HepG2 (cell line): ENCODE measurements around the gene PLLP. TPM values are rescaled to one million over a fixed set of nuclear protein-coding genes. Genes with fewer than 3 reads are reported as not detected.

Source experiments
- ARHGAP35 ChIP-seq: sonication (generic); formaldehyde crosslinking; IDR thresholded peaks from 2 replicates; pipeline ENCODE4 v1.9.0; 2022; ENCODE audit warnings: mild to moderate bottlenecking, inconsistent platforms, moderate library complexity, missing genetic modification reagents, borderline replicate concordance
- ARID2 ChIP-seq: sonication (generic); formaldehyde crosslinking; IDR thresholded peaks from 2 replicates; pipeline ENCODE4 v1.8.1; 2022; ENCODE audit warnings: mild to moderate bottlenecking, missing genetic modification reagents, borderline replicate concordance
- ATF1 ChIP-seq: IDR thresholded peaks from 2 replicates; pipeline ENCODE4 v1.6.1; 2016; ENCODE audit warnings: mild to moderate bottlenecking, control low read depth
- ERF ChIP-seq: IDR thresholded peaks from 2 replicates; pipeline ENCODE4 v1.6.1; 2018; ENCODE audit warnings: missing biosample characterization, missing genetic modification reagents
- MAX ChIP-seq: IDR thresholded peaks from 2 replicates; pipeline ENCODE4 v1.6.1; 2012; ENCODE audit warnings: inconsistent platforms
- MED13 ChIP-seq: sonication (generic); formaldehyde crosslinking; IDR thresholded peaks from 2 replicates; pipeline ENCODE4 v1.5.0; 2020; ENCODE audit warnings: missing genetic modification reagents
- MTERF4 ChIP-seq: sonication (generic); formaldehyde crosslinking; IDR thresholded peaks from 2 replicates; pipeline ENCODE4 v1.8.0; 2023; ENCODE audit warnings: mild to moderate bottlenecking, missing genetic modification reagents
- NFE2L2 ChIP-seq: fragments of 150-350 bp; IDR thresholded peaks from 2 replicates; pipeline ENCODE4 v1.6.1; 2014; ENCODE audit warnings: low read length
- PHF8 ChIP-seq: sonication (generic); formaldehyde crosslinking; IDR thresholded peaks from 2 replicates; pipeline ENCODE4 v1.5.0; 2020; ENCODE audit warnings: missing genetic modification reagents
- RARA ChIP-seq: IDR thresholded peaks from 2 replicates; pipeline ENCODE4 v1.6.1; 2016; ENCODE audit warnings: missing genetic modification reagents, missing compliant biosample characterization
- RBFOX2 ChIP-seq: fragments of 200-400 bp; formaldehyde crosslinking; IDR thresholded peaks from 2 replicates; pipeline ENCODE4 v1.6.1; 2017; ENCODE audit warnings: low read depth, mild to moderate bottlenecking, low read length
- REPIN1 ChIP-seq: sonication (generic); formaldehyde crosslinking; IDR thresholded peaks from 2 replicates; pipeline ENCODE4 v1.8.0; 2022; ENCODE audit warnings: missing genetic modification reagents, low read depth, mild to moderate bottlenecking, borderline replicate concordance
- SMARCE1 ChIP-seq: fragments of 450-650 bp; IDR thresholded peaks from 2 replicates; pipeline ENCODE4 v1.6.1; 2017; ENCODE audit warnings: borderline replicate concordance
- THYN1 ChIP-seq: sonication (generic); formaldehyde crosslinking; IDR thresholded peaks from 2 replicates; pipeline ENCODE4 v1.8.1; 2023; ENCODE audit warnings: low read depth, mild to moderate bottlenecking, moderate library complexity, missing genetic modification reagents, borderline replicate concordance
- ZNF20 ChIP-seq: sonication (generic); formaldehyde crosslinking; IDR thresholded peaks from 2 replicates; pipeline ENCODE4 v1.4.0; 2020; ENCODE audit warnings: mild to moderate bottlenecking, moderate library complexity, missing genetic modification reagents
- ZNF431 ChIP-seq: sonication (generic); formaldehyde crosslinking; IDR thresholded peaks from 2 replicates; pipeline ENCODE4 v1.9.0; 2022; ENCODE audit warnings: missing genetic modification reagents, low read depth, mild to moderate bottlenecking, borderline replicate concordance
- ZNF510 ChIP-seq: sonication (generic); formaldehyde crosslinking; IDR thresholded peaks from 2 replicates; pipeline ENCODE4 v1.4.0; 2020; ENCODE audit warnings: low read depth, mild to moderate bottlenecking, missing genetic modification reagents
- ZNF512B ChIP-seq: sonication (generic); formaldehyde crosslinking; IDR thresholded peaks from 2 replicates; pipeline ENCODE4 v1.5.1; 2020; ENCODE audit warnings: missing genetic modification reagents, mild to moderate bottlenecking, borderline replicate concordance
- ZNF598 ChIP-seq: sonication (generic); formaldehyde crosslinking; IDR thresholded peaks from 2 replicates; pipeline ENCODE4 v1.5.1; 2020; ENCODE audit warnings: mild to moderate bottlenecking, missing genetic modification reagents, borderline replicate concordance
- ZSCAN5A ChIP-seq: sonication (generic); formaldehyde crosslinking; IDR thresholded peaks from 2 replicates; pipeline ENCODE4 v1.8.0; 2022; ENCODE audit warnings: mild to moderate bottlenecking, missing genetic modification reagents, borderline replicate concordance
- polyA plus RNA-seq, 8 experiments: library from polyadenylated mRNA; depleted of rRNA in 3 of 8; stranded (reverse) in 7 of 8; unstranded in 1 of 8; fragments of >200 nt; fragmentation: Illumina TruSeq in 4 of 8; extraction: Trizol in 4 of 8; gene quantifications; 2 replicates each; pipeline versions ENCODE4 v1.2.1 to v1.2.3, GENCODE V29; 2011 to 2016; ENCODE audit warnings: low read depth in 4 of 8, missing spikeins in 1 of 8, mixed read lengths in 1 of 8; ENCODE audit not compliant: insufficient read depth in 1 of 8
- total RNA-seq, 5 experiments: library from RNA; depleted of rRNA; stranded (reverse); fragments of >200 nt; fragmentation: Illumina TruSeq; extraction: Trizol; gene quantifications; 2 replicates each; pipeline ENCODE4 v1.2.3, GENCODE V29; 2016; ENCODE audit warnings: low read depth in 1 of 5
- TF ChIP-seq, protein P1 (sequence below): sonication (generic); formaldehyde crosslinking; conservative IDR thresholded peaks from 2 replicates; pipeline ENCODE4 v1.5.0; 2020; ENCODE audit warnings: missing genetic modification reagents
- TF ChIP-seq, protein P2 (sequence below): sonication (generic); formaldehyde crosslinking; IDR thresholded peaks from 2 replicates; pipeline ENCODE4 v1.4.0; 2020; ENCODE audit warnings: mild to moderate bottlenecking, missing genetic modification reagents

PLLP gene
- total and polyA plus RNA-seq, 2 of the 13 experiments (the other 11 are each of a cell fraction or from before 2014, with no cell fraction given): 60.6 to 127 TPM

- TF ChIP-seq ZNF512B (CRISPR knock-in tag): no peak
- TF ChIP-seq REPIN1 (CRISPR knock-in tag): peak; percentile 86
- TF ChIP-seq, protein P1, sequence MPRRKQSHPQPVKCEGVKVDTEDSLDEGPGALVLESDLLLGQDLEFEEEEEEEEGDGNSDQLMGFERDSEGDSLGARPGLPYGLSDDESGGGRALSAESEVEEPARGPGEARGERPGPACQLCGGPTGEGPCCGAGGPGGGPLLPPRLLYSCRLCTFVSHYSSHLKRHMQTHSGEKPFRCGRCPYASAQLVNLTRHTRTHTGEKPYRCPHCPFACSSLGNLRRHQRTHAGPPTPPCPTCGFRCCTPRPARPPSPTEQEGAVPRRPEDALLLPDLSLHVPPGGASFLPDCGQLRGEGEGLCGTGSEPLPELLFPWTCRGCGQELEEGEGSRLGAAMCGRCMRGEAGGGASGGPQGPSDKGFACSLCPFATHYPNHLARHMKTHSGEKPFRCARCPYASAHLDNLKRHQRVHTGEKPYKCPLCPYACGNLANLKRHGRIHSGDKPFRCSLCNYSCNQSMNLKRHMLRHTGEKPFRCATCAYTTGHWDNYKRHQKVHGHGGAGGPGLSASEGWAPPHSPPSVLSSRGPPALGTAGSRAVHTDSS (CRISPR knock-in tag): no peak; the same call in 1 of the 2 replicates
- peak; percentile 42 for TF ChIP-seq RARA (CRISPR knock-in tag)
- TF ChIP-seq NFE2L2: no peak
- no peak for TF ChIP-seq ATF1 (CRISPR knock-in tag)
- TF ChIP-seq ZNF20 (CRISPR knock-in tag): no peak; the same call in none of the 2 replicates
- TF ChIP-seq ERF (CRISPR knock-in tag): peak; percentile 89
- TF ChIP-seq ARHGAP35 (CRISPR knock-in tag): peak; percentile 97
- TF ChIP-seq, protein P2, sequence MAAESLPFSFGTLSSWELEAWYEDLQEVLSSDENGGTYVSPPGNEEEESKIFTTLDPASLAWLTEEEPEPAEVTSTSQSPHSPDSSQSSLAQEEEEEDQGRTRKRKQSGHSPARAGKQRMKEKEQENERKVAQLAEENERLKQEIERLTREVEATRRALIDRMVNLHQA (CRISPR knock-in tag): no peak
- 0 out of 2 replicates have a peak, but pooled peaks have one; percentile 80 for TF ChIP-seq ARID2 (CRISPR knock-in tag)
- peak; percentile 98 for TF ChIP-seq MAX
- TF ChIP-seq THYN1: no peak
- TF ChIP-seq ZNF431 (CRISPR knock-in tag): peak; percentile 95
- TF ChIP-seq ZNF598 (CRISPR knock-in tag): peak; percentile 99
- peak; percentile 95 for TF ChIP-seq MTERF4 (CRISPR knock-in tag)
- peak; percentile 82; the same call in 1 of the 2 replicates for TF ChIP-seq MED13 (CRISPR knock-in tag)
- peak; percentile 95; the same call in 1 of the 2 replicates for TF ChIP-seq ZSCAN5A (CRISPR knock-in tag)
- TF ChIP-seq SMARCE1: no peak
- peak; percentile 92 for TF ChIP-seq RBFOX2
- TF ChIP-seq ZNF510 (CRISPR knock-in tag): peak; percentile 98; the same call in 1 of the 2 replicates
- TF ChIP-seq PHF8: peak; percentile 82
Measured at GRCh38 chr16:57284209-57284951, at the start of gene PLLP (continued).
